Gastrocnemius medialis (tissue), 4 donors: Measurements from ENCODE around the gene TRIM66. TPM values are rescaled to one million over a fixed set of nuclear protein-coding genes. Genes with fewer than 3 reads are reported as not detected.

Source experiments
- ATAC-seq, 2 donors: fragments of 150-250 bp; one replicate each; pipeline ENCODE4 v1.9.1; 2016
- DNase-seq, 2 donors: peaks; one replicate each; pipeline ENCODE4 v3.0.0-alpha.2; 2019
- H3K27ac ChIP-seq, 4 donors: fragments of 200-600 bp; sonication (generic); 1 replicate in 1 of 4; 2 replicates in 3 of 4; pipeline ENCODE4 v1.5.1; 2016 to 2018; ENCODE audit warnings: mild to moderate bottlenecking in 2 of 4, moderate library complexity in 1 of 4
- H3K27me3 ChIP-seq, 3 donors: fragments of 200-600 bp; sonication (generic) in 2 of 3; 1 replicate in 1 of 3; 2 replicates in 2 of 3; pipeline versions ENCODE4 v1.5.1 to v1.6.0; 2016 to 2019; ENCODE audit warnings: mild to moderate bottlenecking in 1 of 3, moderate library complexity in 1 of 3
- H3K36me3 ChIP-seq, 2 donors: fragments of 200-600 bp; sonication (generic) in 1 of 2; one replicate each; pipeline ENCODE4 v1.5.1; 2017 to 2018
- H3K4me1 ChIP-seq, 2 donors: fragments of 200-600 bp; sonication (generic) in 1 of 2; one replicate each; pipeline ENCODE4 v1.5.1; 2016 to 2017; ENCODE audit warnings: mild to moderate bottlenecking in 2 of 2
- H3K4me3 ChIP-seq, 4 donors: fragments of 200-600 bp; sonication (generic) in 3 of 4; 1 replicate in 1 of 4; 2 replicates in 3 of 4; pipeline ENCODE4 v1.5.1; 2016 to 2019; ENCODE audit warnings: mild to moderate bottlenecking in 2 of 4
- H3K9me3 ChIP-seq, 3 donors: fragments of 200-600 bp; sonication (generic) in 2 of 3; 1 replicate in 1 of 3; 2 replicates in 2 of 3; pipeline ENCODE4 v1.5.1; 2016 to 2019
- POLR2A ChIP-seq, 2 donors: fragments of 450-650 bp; IDR thresholded peaks; one replicate each; pipeline ENCODE4 v1.6.1; 2017; ENCODE audit warnings: antibody characterized with exemption in 2 of 2, mild to moderate bottlenecking in 2 of 2, moderate library complexity in 2 of 2
- in situ Hi-C, 4 donors: fragments of 200-750 bp; cut with MboI; loops; one replicate each; pipeline versions ENCODE4 v1.15.0 to v1.8.0; 2017; ENCODE audit warnings: low sequenced_read_pairs in 4 of 4
- intact Hi-C: fragments of 100-400 bp; cut with DNase I; formaldehyde crosslinking; loops from one replicate; pipeline ENCODE4 v1.15.1; 2023; ENCODE audit warnings: low total_unique reads
- total RNA-seq, 4 donors: library from RNA; depleted of rRNA; stranded (reverse); fragments of >200 nt; gene quantifications; one replicate each; pipeline versions ENCODE4 v1.1.0 to v1.2.3, GENCODE V29; 2016
- TF ChIP-seq, protein P1 (sequence below), 5 experiments: fragments of 450-650 bp in 3 of 5; fragments of 200-600 bp in 2 of 5; sonication (generic) in 2 of 5; IDR thresholded peaks in 4 of 5; conservative IDR thresholded peaks in 1 of 5; 1 replicate in 4 of 5; 2 replicates in 1 of 5; pipeline ENCODE4 v1.5.1; 2016 to 2019; ENCODE audit warnings: antibody characterized with exemption in 5 of 5, mild to moderate bottlenecking in 3 of 5, moderate library complexity in 3 of 5

TRIM66 gene
- total RNA-seq, 4 donors from 2014 or later: 0.55 to 6.5 (median 1.1) TPM

- TF ChIP-seq, protein P1, sequence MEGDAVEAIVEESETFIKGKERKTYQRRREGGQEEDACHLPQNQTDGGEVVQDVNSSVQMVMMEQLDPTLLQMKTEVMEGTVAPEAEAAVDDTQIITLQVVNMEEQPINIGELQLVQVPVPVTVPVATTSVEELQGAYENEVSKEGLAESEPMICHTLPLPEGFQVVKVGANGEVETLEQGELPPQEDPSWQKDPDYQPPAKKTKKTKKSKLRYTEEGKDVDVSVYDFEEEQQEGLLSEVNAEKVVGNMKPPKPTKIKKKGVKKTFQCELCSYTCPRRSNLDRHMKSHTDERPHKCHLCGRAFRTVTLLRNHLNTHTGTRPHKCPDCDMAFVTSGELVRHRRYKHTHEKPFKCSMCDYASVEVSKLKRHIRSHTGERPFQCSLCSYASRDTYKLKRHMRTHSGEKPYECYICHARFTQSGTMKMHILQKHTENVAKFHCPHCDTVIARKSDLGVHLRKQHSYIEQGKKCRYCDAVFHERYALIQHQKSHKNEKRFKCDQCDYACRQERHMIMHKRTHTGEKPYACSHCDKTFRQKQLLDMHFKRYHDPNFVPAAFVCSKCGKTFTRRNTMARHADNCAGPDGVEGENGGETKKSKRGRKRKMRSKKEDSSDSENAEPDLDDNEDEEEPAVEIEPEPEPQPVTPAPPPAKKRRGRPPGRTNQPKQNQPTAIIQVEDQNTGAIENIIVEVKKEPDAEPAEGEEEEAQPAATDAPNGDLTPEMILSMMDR (IDR thresholded peaks at IDR 0.05 in 4 of 5, conservative IDR thresholded peaks at IDR 0.05 in 1 of 5): no peak
- Histone ChIP-seq H3K9me3 (no peaks in the 10 kb centered on the region), H3K36me3 (peaks cover 0 to 4% of the 10 kb centered on the region in 2 donors), H3K27me3 (no peaks in the 10 kb centered on the region), H3K4me3 (no peak overlapping the region), H3K27ac (no peak overlapping the region), H3K4me1 (peaks cover 0 to 4% of the 10 kb centered on the region in 2 donors)
- intact Hi-C loops (no loop called here), in situ Hi-C loops (no loop called here)
- ATAC-seq (no peak), DNase-seq (no peak)
Observed at GRCh38 chr11:8654503-8654902, 28.0 kb downstream of the TRIM66 start.

- TF ChIP-seq, protein P1 (IDR thresholded peaks at IDR 0.05 in 4 of 5, conservative IDR thresholded peaks at IDR 0.05 in 1 of 5): no peak
- no peak for TF ChIP-seq POLR2A (IDR thresholded peaks at IDR 0.05)
- DNase-seq (peak; percentile 17 to 43), ATAC-seq (peak; percentile 82 to 89)
- Histone ChIP-seq H3K9me3 (no peaks in the 10 kb centered on the region), H3K4me1 (peaks cover 0 to 4% of the 10 kb centered on the region in 2 donors), H3K27ac (no peak overlapping the region), H3K36me3 (peaks cover 0 to 21% of the 10 kb centered on the region in 2 donors), H3K4me3 (no peak overlapping the region), H3K27me3 (no peaks in the 10 kb centered on the region)
- intact Hi-C loops: no loop called here
- in situ Hi-C loops: no loop called here
Observed at GRCh38 chr11:8652140-8652539, 30.3 kb downstream of the TRIM66 start.

DNA sequence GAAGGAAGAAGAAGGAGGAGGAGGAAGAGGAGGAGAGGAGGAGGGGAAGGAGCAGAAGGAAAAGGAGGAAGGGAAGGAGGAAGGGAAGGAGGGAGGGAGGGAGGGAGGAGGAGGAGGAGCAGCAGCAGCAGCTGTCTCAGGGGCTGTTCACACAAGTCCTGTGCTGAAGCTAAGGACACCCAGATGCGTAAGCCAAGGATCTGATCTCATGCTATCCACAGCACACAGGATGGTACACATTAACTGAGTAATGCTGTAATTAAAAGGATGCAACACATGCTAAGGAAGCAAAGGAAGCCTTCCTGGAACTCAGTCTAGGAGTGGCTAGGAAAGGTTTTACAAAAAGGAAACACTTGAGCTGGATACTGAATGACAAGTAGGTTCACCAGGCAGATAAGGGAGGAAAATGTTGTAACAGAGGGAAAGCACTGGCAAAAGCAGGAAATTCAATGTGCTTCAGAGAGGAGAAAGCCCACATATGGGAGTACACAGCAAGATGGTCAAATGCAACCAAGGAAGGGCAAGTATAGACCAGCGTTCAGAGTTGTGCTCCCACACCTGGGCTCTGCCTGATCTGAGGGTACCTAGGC, 32.0 kb downstream of the TRIM66 start:
- no peaks in the 10 kb centered on the region for H3K9me3 ChIP-seq
- intact Hi-C loops (no loop called here), in situ Hi-C loops (no loop called here)
- TF ChIP-seq, protein P1 (IDR thresholded peaks at IDR 0.05 in 4 of 5, conservative IDR thresholded peaks at IDR 0.05 in 1 of 5): no peak
- TF ChIP-seq POLR2A (IDR thresholded peaks at IDR 0.05): no peak
- DNase-seq: no peak
- no peak for ATAC-seq
- no peak overlapping the region for H3K27ac ChIP-seq
- H3K4me1 ChIP-seq: peaks cover 0 to 4% of the 10 kb centered on the region in 2 donors
- no peaks in the 10 kb centered on the region for H3K27me3 ChIP-seq
- peaks cover 0 to 35% of the 10 kb centered on the region in 2 donors for H3K36me3 ChIP-seq
- no peak overlapping the region for H3K4me3 ChIP-seq

GRCh38 chr11:8649361-8649760, 33.1 kb downstream of the TRIM66 start:
- H3K27ac ChIP-seq: no peak overlapping the region
- H3K9me3 ChIP-seq: no peaks in the 10 kb centered on the region
- in situ Hi-C loops: no loop called here
- H3K4me3 ChIP-seq: no peak overlapping the region
- peaks cover 0 to 4% of the 10 kb centered on the region in 2 donors for H3K4me1 ChIP-seq
- intact Hi-C loops: no loop called here
- ATAC-seq (no peak), DNase-seq (no peak)
- H3K36me3 ChIP-seq: peaks cover 0 to 45% of the 10 kb centered on the region in 2 donors
- no peak for TF ChIP-seq POLR2A (IDR thresholded peaks at IDR 0.05)
- TF ChIP-seq, protein P1 (IDR thresholded peaks at IDR 0.05 in 4 of 5, conservative IDR thresholded peaks at IDR 0.05 in 1 of 5): no peak
- H3K27me3 ChIP-seq: no peaks in the 10 kb centered on the region

GRCh38 chr11:8646873-8647272, 35.6 kb downstream of the TRIM66 start:
- Histone ChIP-seq H3K4me3 (no peak overlapping the region), H3K27ac (no peak overlapping the region), H3K4me1 (peaks cover 0 to under 1% of the 10 kb centered on the region in 2 donors), H3K9me3 (no peaks in the 10 kb centered on the region), H3K27me3 (no peaks in the 10 kb centered on the region), H3K36me3 (peaks cover 0 to 51% of the 10 kb centered on the region in 2 donors)
- DNase-seq (no peak), ATAC-seq (no peak)
- intact Hi-C loops: no loop called here
- TF ChIP-seq, protein P1 (IDR thresholded peaks at IDR 0.05 in 4 of 5, conservative IDR thresholded peaks at IDR 0.05 in 1 of 5): no peak
- TF ChIP-seq POLR2A (IDR thresholded peaks at IDR 0.05): no peak
- in situ Hi-C loops: no loop called here
